ENCODE results near the gene POC1B.

DNA sequence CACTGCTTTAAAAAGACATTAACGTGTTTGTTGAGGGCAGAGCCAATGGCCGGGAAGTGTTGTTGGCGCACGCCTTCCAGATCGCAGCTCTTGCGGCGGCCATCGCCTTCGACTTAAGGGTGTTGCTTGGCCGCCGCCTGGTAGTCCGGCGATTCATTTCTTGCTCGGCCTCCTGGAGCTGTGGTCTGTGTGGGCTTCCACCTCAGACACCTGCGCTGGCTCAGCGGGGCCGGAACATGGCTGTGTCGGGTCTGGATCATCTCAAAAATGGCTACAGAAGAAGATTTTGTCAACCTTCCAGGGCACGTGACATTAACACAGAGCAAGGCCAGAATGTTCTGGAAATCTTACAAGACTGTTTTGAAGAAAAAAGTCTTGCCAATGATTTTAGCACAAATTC is 26.0 kb downstream of the POC1B start:
- TF ChIP-seq, protein P1, sequence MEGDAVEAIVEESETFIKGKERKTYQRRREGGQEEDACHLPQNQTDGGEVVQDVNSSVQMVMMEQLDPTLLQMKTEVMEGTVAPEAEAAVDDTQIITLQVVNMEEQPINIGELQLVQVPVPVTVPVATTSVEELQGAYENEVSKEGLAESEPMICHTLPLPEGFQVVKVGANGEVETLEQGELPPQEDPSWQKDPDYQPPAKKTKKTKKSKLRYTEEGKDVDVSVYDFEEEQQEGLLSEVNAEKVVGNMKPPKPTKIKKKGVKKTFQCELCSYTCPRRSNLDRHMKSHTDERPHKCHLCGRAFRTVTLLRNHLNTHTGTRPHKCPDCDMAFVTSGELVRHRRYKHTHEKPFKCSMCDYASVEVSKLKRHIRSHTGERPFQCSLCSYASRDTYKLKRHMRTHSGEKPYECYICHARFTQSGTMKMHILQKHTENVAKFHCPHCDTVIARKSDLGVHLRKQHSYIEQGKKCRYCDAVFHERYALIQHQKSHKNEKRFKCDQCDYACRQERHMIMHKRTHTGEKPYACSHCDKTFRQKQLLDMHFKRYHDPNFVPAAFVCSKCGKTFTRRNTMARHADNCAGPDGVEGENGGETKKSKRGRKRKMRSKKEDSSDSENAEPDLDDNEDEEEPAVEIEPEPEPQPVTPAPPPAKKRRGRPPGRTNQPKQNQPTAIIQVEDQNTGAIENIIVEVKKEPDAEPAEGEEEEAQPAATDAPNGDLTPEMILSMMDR (IDR thresholded peaks at IDR 0.05) = no peak
- no peak for TF ChIP-seq POLR2A (IDR thresholded peaks at IDR 0.05)
